HEK293 (cell line): ENCODE results near the gene SPO11.

Experiments
- CTCF ChIA-PET: fragments of 350-600 bp; formaldehyde crosslinking; extraction: SDS; loops from one replicate; lab custom pipeline; 2021; ENCODE audit warnings: antibody characterized with exemption; lab: Yijun Ruan, JAX
- POLR2A ChIA-PET: fragments of 300-600 bp; formaldehyde crosslinking; extraction: SDS; loops from one replicate; lab custom pipeline; 2020; ENCODE audit warnings: antibody characterized with exemption, inconsistent platforms; lab: Yijun Ruan, JAX
- H3K27ac ChIP-seq: fragments of 200-500 bp; sonication (Bioruptor generic); 2 replicates; pipeline ENCODE4 v1.5.1; 2014; ENCODE audit warnings: low read depth, low read length, control low read depth, inconsistent platforms; ENCODE audit errors: extremely low read depth
- H3K36me3 ChIP-seq, 2 experiments: fragments of 200-500 bp in 1 of 2; sonication (Bioruptor generic) in 1 of 2; 1 replicate in 1 of 2; 2 replicates in 1 of 2; pipeline ENCODE4 v1.5.1; 2014 to 2017; ENCODE audit warnings: inconsistent platforms in 2 of 2, low read length in 2 of 2; ENCODE audit not compliant: control insufficient read depth in 2 of 2, insufficient read depth in 1 of 2
- H3K4me1 ChIP-seq: fragments of 200-500 bp; sonication (Bioruptor generic); 2 replicates; pipeline ENCODE4 v1.5.1; 2014; ENCODE audit warnings: mild to moderate bottlenecking, low read length, inconsistent platforms; ENCODE audit not compliant: control insufficient read depth, insufficient read depth
- H3K4me3 ChIP-seq: 2 replicates; pipeline ENCODE4 v1.5.1; 2011; ENCODE audit warnings: low read depth, mild to moderate bottlenecking, control low read depth, low read length, moderate library complexity
- H3K9me3 ChIP-seq: fragments of 200-500 bp; sonication (Bioruptor generic); 2 replicates; pipeline ENCODE4 v1.5.1; 2014; ENCODE audit warnings: low read depth, low read length, inconsistent platforms; ENCODE audit not compliant: control insufficient read depth, insufficient read depth
- BCL11A ChIP-seq: fragments of 450-650 bp; formaldehyde crosslinking; IDR thresholded peaks from 2 replicates; pipeline ENCODE4 v1.5.1; 2016; ENCODE audit warnings: low read depth, missing biosample characterization, missing genetic modification characterization
- GFI1B ChIP-seq: fragments of 450-650 bp; formaldehyde crosslinking; IDR thresholded peaks from 2 replicates; pipeline ENCODE4 v1.5.1; 2016; ENCODE audit warnings: missing biosample characterization, missing genetic modification characterization
- PRDM1 ChIP-seq: fragments of 450-650 bp; formaldehyde crosslinking; IDR thresholded peaks from 2 replicates; pipeline ENCODE4; 2016; ENCODE audit warnings: missing biosample characterization, missing genetic modification characterization
- SCRT2 ChIP-seq: fragments of 450-650 bp; formaldehyde crosslinking; IDR thresholded peaks from 2 replicates; pipeline ENCODE4 v1.5.1; 2016; ENCODE audit warnings: missing biosample characterization, missing genetic modification characterization
- ZBTB20 ChIP-seq: fragments of 450-650 bp; formaldehyde crosslinking; IDR thresholded peaks from 2 replicates; pipeline ENCODE4 v1.5.1; 2016; ENCODE audit warnings: missing biosample characterization, missing genetic modification characterization
- ZBTB21 ChIP-seq: fragments of 450-650 bp; formaldehyde crosslinking; IDR thresholded peaks from 2 replicates; pipeline ENCODE4 v1.5.1; 2017; ENCODE audit warnings: missing biosample characterization, missing genetic modification characterization
- ZFHX2 ChIP-seq: fragments of 450-650 bp; formaldehyde crosslinking; conservative IDR thresholded peaks from 2 replicates; pipeline ENCODE4 v1.5.1; 2016; ENCODE audit warnings: missing biosample characterization, missing genetic modification characterization
- ZNF23 ChIP-seq: fragments of 450-650 bp; formaldehyde crosslinking; IDR thresholded peaks from 2 replicates; pipeline ENCODE4 v1.5.1; 2016; ENCODE audit warnings: missing biosample characterization, missing genetic modification characterization, borderline replicate concordance
- ZNF239 ChIP-seq: fragments of 450-650 bp; formaldehyde crosslinking; IDR thresholded peaks from 2 replicates; pipeline ENCODE4 v1.5.1; 2016; ENCODE audit warnings: missing biosample characterization, missing genetic modification characterization
- ZNF248 ChIP-seq: fragments of 450-650 bp; formaldehyde crosslinking; IDR thresholded peaks from 2 replicates; pipeline ENCODE4 v1.5.1; 2017; ENCODE audit warnings: missing biosample characterization, missing genetic modification characterization
- ZNF324 ChIP-seq: fragments of 450-650 bp; formaldehyde crosslinking; IDR thresholded peaks from 2 replicates; pipeline ENCODE4 v1.5.1; 2016; ENCODE audit warnings: missing biosample characterization, missing genetic modification characterization
- ZNF335 ChIP-seq: fragments of 450-650 bp; formaldehyde crosslinking; conservative IDR thresholded peaks from 2 replicates; pipeline ENCODE4 v1.5.1; 2016; ENCODE audit warnings: missing biosample characterization, missing genetic modification characterization
- ZNF510 ChIP-seq: fragments of 450-650 bp; formaldehyde crosslinking; IDR thresholded peaks from 2 replicates; pipeline ENCODE4 v1.5.1; 2018; ENCODE audit warnings: mild to moderate bottlenecking, missing genetic modification characterization, missing biosample characterization; ENCODE audit not compliant: insufficient replicate concordance
- ZSCAN23 ChIP-seq: fragments of 450-650 bp; formaldehyde crosslinking; IDR thresholded peaks from 2 replicates; pipeline ENCODE4 v1.5.1; 2016; ENCODE audit warnings: missing biosample characterization, missing genetic modification characterization
- TF ChIP-seq, protein P1 (sequence below): fragments of 450-650 bp; formaldehyde crosslinking; IDR thresholded peaks from 2 replicates; pipeline ENCODE4 v1.5.1; 2016; ENCODE audit warnings: missing biosample characterization, missing genetic modification characterization
- TF ChIP-seq, protein P2 (sequence below): fragments of 450-650 bp; formaldehyde crosslinking; IDR thresholded peaks from 2 replicates; pipeline ENCODE4 v1.5.1; 2017; ENCODE audit warnings: missing biosample characterization, missing genetic modification characterization
- TF ChIP-seq, protein P3 (sequence below): fragments of 450-650 bp; formaldehyde crosslinking; IDR thresholded peaks from 2 replicates; pipeline ENCODE4 v1.5.1; 2016; ENCODE audit warnings: missing biosample characterization, missing genetic modification characterization
- TF ChIP-seq, protein P4 (sequence below): fragments of 450-650 bp; formaldehyde crosslinking; IDR thresholded peaks from 2 replicates; pipeline ENCODE4 v1.5.1; 2016; ENCODE audit warnings: missing biosample characterization, missing genetic modification characterization

SPO11 gene

DNA sequence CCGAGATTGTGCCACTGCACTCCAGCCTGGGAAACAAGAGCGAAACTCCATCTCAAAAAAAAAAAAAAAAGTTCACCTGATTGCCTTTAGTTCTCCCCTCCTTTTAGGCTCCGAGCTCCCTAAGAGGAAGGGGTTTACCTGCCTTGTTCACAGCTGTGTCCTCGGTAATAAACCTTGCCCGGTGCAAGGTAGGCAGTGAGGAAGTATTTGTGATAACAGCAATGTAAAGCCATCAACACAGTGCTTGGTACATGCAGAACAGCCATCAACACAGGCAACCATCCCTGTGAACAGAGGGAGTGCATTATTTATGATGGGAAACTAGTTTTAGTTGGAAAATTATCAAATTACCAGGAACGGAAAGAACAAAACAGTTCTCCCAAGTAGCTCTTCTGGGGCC is 1.8 kb upstream of the SPO11 start:
- H3K27ac ChIP-seq: no peak overlapping the region
- H3K4me3 ChIP-seq: no peak overlapping the region
- POLR2A ChIA-PET: no interaction called here
- TF ChIP-seq, protein P1, sequence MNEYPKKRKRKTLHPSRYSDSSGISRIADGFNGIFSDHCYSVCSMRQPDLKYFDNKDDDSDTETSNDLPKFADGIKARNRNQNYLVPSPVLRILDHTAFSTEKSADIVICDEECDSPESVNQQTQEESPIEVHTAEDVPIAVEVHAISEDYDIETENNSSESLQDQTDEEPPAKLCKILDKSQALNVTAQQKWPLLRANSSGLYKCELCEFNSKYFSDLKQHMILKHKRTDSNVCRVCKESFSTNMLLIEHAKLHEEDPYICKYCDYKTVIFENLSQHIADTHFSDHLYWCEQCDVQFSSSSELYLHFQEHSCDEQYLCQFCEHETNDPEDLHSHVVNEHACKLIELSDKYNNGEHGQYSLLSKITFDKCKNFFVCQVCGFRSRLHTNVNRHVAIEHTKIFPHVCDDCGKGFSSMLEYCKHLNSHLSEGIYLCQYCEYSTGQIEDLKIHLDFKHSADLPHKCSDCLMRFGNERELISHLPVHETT (tag by site-specific recombination): no peak
- TF ChIP-seq, protein P2, sequence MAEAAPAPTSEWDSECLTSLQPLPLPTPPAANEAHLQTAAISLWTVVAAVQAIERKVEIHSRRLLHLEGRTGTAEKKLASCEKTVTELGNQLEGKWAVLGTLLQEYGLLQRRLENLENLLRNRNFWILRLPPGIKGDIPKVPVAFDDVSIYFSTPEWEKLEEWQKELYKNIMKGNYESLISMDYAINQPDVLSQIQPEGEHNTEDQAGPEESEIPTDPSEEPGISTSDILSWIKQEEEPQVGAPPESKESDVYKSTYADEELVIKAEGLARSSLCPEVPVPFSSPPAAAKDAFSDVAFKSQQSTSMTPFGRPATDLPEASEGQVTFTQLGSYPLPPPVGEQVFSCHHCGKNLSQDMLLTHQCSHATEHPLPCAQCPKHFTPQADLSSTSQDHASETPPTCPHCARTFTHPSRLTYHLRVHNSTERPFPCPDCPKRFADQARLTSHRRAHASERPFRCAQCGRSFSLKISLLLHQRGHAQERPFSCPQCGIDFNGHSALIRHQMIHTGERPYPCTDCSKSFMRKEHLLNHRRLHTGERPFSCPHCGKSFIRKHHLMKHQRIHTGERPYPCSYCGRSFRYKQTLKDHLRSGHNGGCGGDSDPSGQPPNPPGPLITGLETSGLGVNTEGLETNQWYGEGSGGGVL (tag by site-specific recombination): no peak
- no peak for TF ChIP-seq ZNF239 (tag by site-specific recombination)
- TF ChIP-seq, protein P3, sequence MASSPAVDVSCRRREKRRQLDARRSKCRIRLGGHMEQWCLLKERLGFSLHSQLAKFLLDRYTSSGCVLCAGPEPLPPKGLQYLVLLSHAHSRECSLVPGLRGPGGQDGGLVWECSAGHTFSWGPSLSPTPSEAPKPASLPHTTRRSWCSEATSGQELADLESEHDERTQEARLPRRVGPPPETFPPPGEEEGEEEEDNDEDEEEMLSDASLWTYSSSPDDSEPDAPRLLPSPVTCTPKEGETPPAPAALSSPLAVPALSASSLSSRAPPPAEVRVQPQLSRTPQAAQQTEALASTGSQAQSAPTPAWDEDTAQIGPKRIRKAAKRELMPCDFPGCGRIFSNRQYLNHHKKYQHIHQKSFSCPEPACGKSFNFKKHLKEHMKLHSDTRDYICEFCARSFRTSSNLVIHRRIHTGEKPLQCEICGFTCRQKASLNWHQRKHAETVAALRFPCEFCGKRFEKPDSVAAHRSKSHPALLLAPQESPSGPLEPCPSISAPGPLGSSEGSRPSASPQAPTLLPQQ (tag by site-specific recombination): no peak
- TF ChIP-seq GFI1B (tag by site-specific recombination): no peak
- TF ChIP-seq ZBTB20 (tag by site-specific recombination): no peak
- CTCF ChIA-PET: no interaction called here
- H3K36me3 ChIP-seq: no peaks in the 10 kb centered on the region
- no peaks in the 10 kb centered on the region for H3K4me1 ChIP-seq
- no peaks in the 10 kb centered on the region for H3K9me3 ChIP-seq

DNA sequence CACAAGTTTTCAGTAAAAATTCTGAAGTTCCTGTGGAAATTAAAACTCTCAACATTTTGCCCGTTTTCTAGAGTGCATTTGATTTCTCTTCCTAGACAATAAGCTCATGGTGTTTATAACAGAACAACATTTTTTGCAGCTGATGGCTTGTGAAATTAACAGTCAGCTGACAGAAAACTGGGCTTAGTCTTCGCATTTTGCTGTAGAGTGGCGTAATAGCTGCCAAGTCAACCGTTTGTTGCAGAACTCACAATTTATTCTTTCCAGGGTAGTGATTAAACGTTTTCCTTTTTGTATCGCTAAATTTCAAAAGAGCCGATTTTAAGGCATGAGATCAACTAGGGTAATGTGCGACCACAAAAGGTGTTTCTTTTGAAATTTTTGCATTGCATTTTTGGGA is 1.4 kb downstream of the SPO11 start:
- Histone ChIP-seq H3K4me1 (no peaks in the 10 kb centered on the region), H3K27ac (no peak overlapping the region), H3K4me3 (no peak overlapping the region), H3K36me3 (no peaks in the 10 kb centered on the region), H3K9me3 (no peaks in the 10 kb centered on the region)
- POLR2A ChIA-PET: no interaction called here
- CTCF ChIA-PET: interaction anchor here (0.8 to 8.9 kb wide), 6 partner anchors 8 to 243 kb away, joined by 3 to 88 read pairs (median 7); no protein-coding TSS in a partner anchor
- TF ChIP-seq ZSCAN23 (tag by site-specific recombination): no peak
- TF ChIP-seq ZNF23 (tag by site-specific recombination): no peak
- no peak for TF ChIP-seq ZNF335
- no peak for TF ChIP-seq PRDM1 (tag by site-specific recombination)
- TF ChIP-seq BCL11A: no peak
- TF ChIP-seq, protein P3 (tag by site-specific recombination): no peak
- no peak for TF ChIP-seq ZFHX2
- no peak for TF ChIP-seq SCRT2 (tag by site-specific recombination)
- TF ChIP-seq ZNF248 (tag by site-specific recombination): no peak
- no peak for TF ChIP-seq ZNF510 (tag by site-specific recombination)
- no peak for TF ChIP-seq ZBTB21 (tag by site-specific recombination)
- TF ChIP-seq ZNF324: no peak
- TF ChIP-seq, protein P4, sequence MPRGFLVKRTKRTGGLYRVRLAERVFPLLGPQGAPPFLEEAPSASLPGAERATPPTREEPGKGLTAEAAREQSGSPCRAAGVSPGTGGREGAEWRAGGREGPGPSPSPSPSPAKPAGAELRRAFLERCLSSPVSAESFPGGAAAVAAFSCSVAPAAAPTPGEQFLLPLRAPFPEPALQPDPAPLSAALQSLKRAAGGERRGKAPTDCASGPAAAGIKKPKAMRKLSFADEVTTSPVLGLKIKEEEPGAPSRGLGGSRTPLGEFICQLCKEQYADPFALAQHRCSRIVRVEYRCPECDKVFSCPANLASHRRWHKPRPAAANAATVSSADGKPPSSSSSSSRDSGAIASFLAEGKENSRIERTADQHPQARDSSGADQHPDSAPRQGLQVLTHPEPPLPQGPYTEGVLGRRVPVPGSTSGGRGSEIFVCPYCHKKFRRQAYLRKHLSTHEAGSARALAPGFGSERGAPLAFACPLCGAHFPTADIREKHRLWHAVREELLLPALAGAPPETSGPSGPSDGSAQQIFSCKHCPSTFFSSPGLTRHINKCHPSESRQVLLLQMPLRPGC: no peak
